Rectal smooth muscle tissue (tissue), 1 donor: ENCODE data around the gene TBRG1.
"Not testable (repeated sequence)": the region's sequence is repeated elsewhere in the genome, so short reads cannot be mapped to it uniquely, and the experiment has no call there.

ENCODE experiments used
- H3K27ac ChIP-seq: one replicate; pipeline ENCODE4 v1.7.0; 2013; ENCODE audit warnings: low read depth, low read length, inconsistent platforms
- H3K27me3 ChIP-seq: one replicate; pipeline ENCODE4 v1.7.0; 2013; ENCODE audit warnings: low read length; ENCODE audit not compliant: control insufficient read depth, insufficient read depth
- H3K36me3 ChIP-seq: one replicate; pipeline ENCODE4 v1.7.0; 2013; ENCODE audit warnings: low read length; ENCODE audit not compliant: control insufficient read depth, insufficient read depth
- H3K4me1 ChIP-seq: one replicate; pipeline ENCODE4 v1.7.0; 2013; ENCODE audit warnings: low read length; ENCODE audit not compliant: control insufficient read depth, insufficient read depth
- H3K4me3 ChIP-seq: one replicate; pipeline ENCODE4 v1.7.0; 2013; ENCODE audit warnings: low read length
- H3K9ac ChIP-seq: one replicate; pipeline ENCODE4 v1.7.0; 2013; ENCODE audit warnings: low read length

The TBRG1 gene

GRCh38 chr11:124600621-124601320 is 21.9 kb upstream of the TBRG1 start:
- Histone ChIP-seq H3K36me3 (no peaks in the 10 kb centered on the region), H3K4me3 (no peak overlapping the region), H3K4me1 (no peaks in the 10 kb centered on the region), H3K27me3 (no peaks in the 10 kb centered on the region), H3K9ac (no peak overlapping the region), H3K27ac (no peak overlapping the region)

- no peak overlapping the region for H3K9ac ChIP-seq
- no peaks in the 10 kb centered on the region for H3K27me3 ChIP-seq
- no peak overlapping the region for H3K4me3 ChIP-seq
- H3K4me1 ChIP-seq, result no peaks in the 10 kb centered on the region
- no peak overlapping the region for H3K27ac ChIP-seq
- no peaks in the 10 kb centered on the region for H3K36me3 ChIP-seq
Measured at GRCh38 chr11:124602193-124602592, 20.5 kb upstream of the TBRG1 start.

GRCh38 chr11:124602723-124603122 is 19.9 kb upstream of the TBRG1 start:
- not testable (repeated sequence) for H3K27me3 ChIP-seq, H3K9ac ChIP-seq, H3K36me3 ChIP-seq, H3K4me3 ChIP-seq, H3K27ac ChIP-seq, H3K4me1 ChIP-seq

GRCh38 chr11:124605719-124606118 is 16.9 kb upstream of the TBRG1 start:
- Histone ChIP-seq H3K27ac (no peak overlapping the region), H3K27me3 (no peaks in the 10 kb centered on the region), H3K9ac (no peak overlapping the region), H3K36me3 (no peaks in the 10 kb centered on the region), H3K4me3 (no peak overlapping the region), H3K4me1 (no peaks in the 10 kb centered on the region)

GRCh38 chr11:124608147-124608546 is 14.5 kb upstream of the TBRG1 start:
- Histone ChIP-seq H3K9ac (no peak overlapping the region), H3K4me1 (no peaks in the 10 kb centered on the region), H3K27me3 (no peaks in the 10 kb centered on the region), H3K36me3 (no peaks in the 10 kb centered on the region), H3K4me3 (no peak overlapping the region), H3K27ac (no peak overlapping the region)

- H3K27me3 ChIP-seq, result no peaks in the 10 kb centered on the region
- no peaks in the 10 kb centered on the region for H3K36me3 ChIP-seq
- H3K9ac ChIP-seq, result no peak overlapping the region
- H3K27ac ChIP-seq, result no peak overlapping the region
- H3K4me3 ChIP-seq, result no peak overlapping the region
- H3K4me1 ChIP-seq, result no peaks in the 10 kb centered on the region
Measured at GRCh38 chr11:124610295-124610694, 12.4 kb upstream of the TBRG1 start.

- H3K4me3 ChIP-seq, result no peak within 1 kb of the TSS
- H3K27me3 ChIP-seq, result no peaks in the 10 kb centered on the region
- H3K9ac ChIP-seq, result no peak within 1 kb of the TSS
- no peaks in the 10 kb centered on the region for H3K36me3 ChIP-seq
- no peaks in the 10 kb centered on the region for H3K4me1 ChIP-seq
- no peak within 1 kb of the TSS for H3K27ac ChIP-seq
Measured at GRCh38 chr11:124611064-124611463, 11.6 kb upstream of the TBRG1 start, which contains the start of gene PANX3. Gene PANX3, plus strand, starts transcription at chr11:124611428. Its CDS starts 129 bp downstream, at chr11:124611557.

- no peaks in the 10 kb centered on the region for H3K27me3 ChIP-seq
- H3K27ac ChIP-seq, result no peak overlapping the region
Measured at GRCh38 chr11:124612045-124612444, 10.6 kb upstream of the TBRG1 start.

GRCh38 chr11:124612567-124613246 is 10.0 kb upstream of the TBRG1 start:
- Histone ChIP-seq H3K27me3 (no peaks in the 10 kb centered on the region), H3K36me3 (no peaks in the 10 kb centered on the region), H3K4me3 (no peak overlapping the region), H3K9ac (no peak overlapping the region), H3K27ac (no peak overlapping the region), H3K4me1 (no peaks in the 10 kb centered on the region)

More at GRCh38 chr11:124612045-124612444, 10.6 kb upstream of the TBRG1 start:
- Histone ChIP-seq H3K4me1 (no peaks in the 10 kb centered on the region), H3K36me3 (no peaks in the 10 kb centered on the region), H3K9ac (no peak overlapping the region), H3K4me3 (no peak overlapping the region)

GRCh38 chr11:124618863-124619262 is 3.8 kb upstream of the TBRG1 start:
- Histone ChIP-seq H3K4me3 (no peak overlapping the region), H3K27me3 (no peaks in the 10 kb centered on the region), H3K27ac (no peak overlapping the region), H3K4me1 (peaks cover 8% of the 10 kb centered on the region), H3K36me3 (no peaks in the 10 kb centered on the region), H3K9ac (no peak overlapping the region)

GRCh38 chr11:124623861-124624525 is 1.3 kb downstream of the TBRG1 start:
- Histone ChIP-seq H3K27ac (no peak overlapping the region), H3K27me3 (no peaks in the 10 kb centered on the region), H3K9ac (no peak overlapping the region), H3K36me3 (peaks cover 18% of the 10 kb centered on the region), H3K4me1 (peaks cover 10% of the 10 kb centered on the region), H3K4me3 (peak overlapping the region; percentile 96)

- H3K4me1 ChIP-seq, result peaks cover 10% of the 10 kb centered on the region
- H3K36me3 ChIP-seq, result peaks cover 24% of the 10 kb centered on the region
- H3K27me3 ChIP-seq, result no peaks in the 10 kb centered on the region
Measured at GRCh38 chr11:124625504-124626168, 3.0 kb downstream of the TBRG1 start.

More at GRCh38 chr11:124625504-124626168, 3.0 kb downstream of the TBRG1 start:
- no peak overlapping the region for H3K4me3 ChIP-seq
- H3K27ac ChIP-seq, result no peak overlapping the region
- no peak overlapping the region for H3K9ac ChIP-seq
